HG02678 (cell line): ENCODE measurements around the gene STX16.

ENCODE experiments used
- ATAC-seq: cut with Tn5 transposase; IDR thresholded peaks from one replicate; pipeline ENCODE4 v1.9.1; 2021; ENCODE audit warnings: mild to moderate bottlenecking, moderate library complexity; ENCODE audit not compliant: unreplicated experiment

STX16 gene

DNA sequence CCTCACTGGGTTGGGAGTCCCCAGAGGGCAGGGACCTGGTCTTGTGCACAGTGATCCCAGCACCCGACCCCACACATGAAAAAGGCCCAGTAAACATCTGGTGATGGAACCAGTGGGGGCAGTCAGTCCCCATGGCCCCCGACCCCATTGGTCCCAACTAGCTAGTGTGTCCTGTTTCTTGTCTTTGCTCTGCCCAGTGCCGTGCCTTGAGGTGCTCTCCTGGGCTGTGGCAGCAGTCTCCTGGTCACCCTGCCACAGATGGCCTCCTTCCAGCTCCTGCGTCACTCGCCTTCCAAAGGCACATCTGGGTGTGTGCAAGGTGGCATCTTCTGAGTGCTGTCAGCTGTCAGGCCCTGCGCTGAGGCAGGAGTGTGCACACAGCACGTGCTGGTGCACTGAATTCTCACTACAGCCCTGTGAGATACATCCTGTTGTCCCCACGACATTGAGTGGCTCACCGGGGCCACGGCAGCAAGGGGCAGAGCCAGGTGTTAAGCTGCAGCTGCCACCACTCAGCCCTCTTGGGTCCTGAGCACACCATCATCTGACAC is 45.4 kb downstream of the STX16 start:
- no peak for ATAC-seq

DNA sequence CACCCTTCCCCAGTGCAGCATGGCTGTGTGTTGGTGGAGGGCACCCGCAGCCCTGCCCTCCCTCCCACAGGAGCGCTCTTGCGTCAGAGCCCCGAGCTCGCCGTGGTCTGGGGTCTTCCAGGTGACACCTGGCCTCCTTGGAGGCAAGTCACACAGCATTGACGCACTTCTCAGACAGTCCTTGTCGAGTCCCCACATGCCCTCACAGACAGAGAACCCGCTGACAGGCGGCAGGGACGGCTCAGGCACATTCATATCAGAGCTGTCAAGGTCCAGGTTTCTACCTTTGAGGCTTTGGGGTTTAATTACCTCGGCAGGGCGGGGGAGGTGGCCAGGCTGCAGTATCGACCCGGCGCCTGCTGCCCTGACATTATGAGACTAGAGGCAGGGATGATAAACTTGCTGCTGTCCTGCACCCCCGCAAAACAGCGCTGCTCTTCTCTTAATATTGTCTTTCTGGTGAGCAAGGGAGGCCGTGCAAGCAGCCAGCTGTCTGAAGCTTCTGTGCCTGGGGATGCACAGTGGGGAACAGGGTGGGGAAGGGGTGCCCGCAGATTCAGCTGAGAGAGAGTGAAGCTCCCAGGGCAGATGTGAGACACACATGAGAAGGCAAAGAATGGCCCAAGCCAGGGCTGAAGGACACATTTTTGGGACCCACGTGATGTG is 46.3 kb downstream of the STX16 start:
- no peak for ATAC-seq

DNA sequence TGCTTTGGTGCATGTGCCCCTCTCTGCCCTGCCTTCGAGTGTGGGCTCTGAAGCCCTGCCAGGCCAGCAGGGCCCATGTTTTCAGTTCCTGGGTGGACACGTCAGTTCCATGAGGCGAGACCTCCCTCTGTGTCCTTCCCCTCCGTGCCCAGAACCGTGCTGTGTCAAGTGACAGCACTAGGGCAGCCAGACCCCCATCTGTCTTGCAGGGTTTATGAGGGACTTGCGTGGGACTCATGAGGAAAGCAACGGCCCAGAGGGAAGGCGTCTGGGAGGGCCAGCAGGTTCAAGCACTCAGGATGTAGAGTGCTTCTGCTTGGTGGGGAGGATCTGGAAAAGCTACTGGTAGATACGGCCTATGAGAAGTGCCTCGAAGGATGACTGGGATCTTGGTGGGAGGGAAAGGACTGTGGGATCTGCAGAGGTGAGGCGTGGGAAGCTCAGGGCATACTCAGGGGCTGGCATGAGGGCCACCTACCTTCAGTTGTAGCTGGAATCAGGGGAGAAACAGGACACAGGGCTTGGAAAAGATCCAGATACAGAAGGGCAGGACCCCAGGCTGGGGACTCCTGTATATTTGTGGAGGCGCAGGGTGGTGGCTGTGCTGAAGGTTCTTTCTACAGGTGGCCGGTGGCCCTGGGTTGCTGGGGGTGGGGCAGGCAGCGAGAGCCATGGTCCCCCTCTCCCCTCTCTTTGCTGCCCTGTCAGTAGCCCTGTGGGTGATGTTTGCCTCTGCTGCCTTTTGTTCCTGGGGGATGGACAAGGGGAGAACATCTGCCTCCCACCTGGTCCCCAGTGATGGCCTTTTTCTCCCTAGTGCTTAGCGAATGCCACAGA is 47.0 kb downstream of the STX16 start:
- ATAC-seq, result no peak

GRCh38 chr20:58698741-58699622 is 47.9 kb downstream of the STX16 start:
- no peak for ATAC-seq

DNA sequence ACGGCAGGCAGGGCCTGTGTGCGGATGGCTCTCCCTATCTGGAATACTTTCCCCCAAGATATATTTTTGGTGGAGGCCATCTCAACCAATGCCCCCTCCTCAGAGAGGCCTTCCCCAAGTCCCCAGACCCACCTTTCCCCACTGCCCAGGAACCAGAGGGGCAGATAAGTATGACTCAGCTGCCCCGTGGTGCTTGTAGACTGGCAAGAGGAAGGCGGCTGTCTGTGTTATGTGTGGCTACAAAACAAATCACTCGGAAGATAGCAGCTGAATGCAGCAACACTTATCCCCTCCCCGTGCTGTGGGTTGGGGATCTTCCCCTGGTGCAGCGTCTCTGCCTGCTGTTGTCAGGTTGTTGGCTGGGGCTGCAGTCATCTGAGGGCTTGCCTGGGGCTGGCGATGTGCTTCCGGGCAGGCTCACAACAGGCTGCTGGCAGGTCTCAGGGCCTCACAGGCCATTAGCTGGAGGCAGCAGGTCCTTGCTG is 48.6 kb downstream of the STX16 start:
- ATAC-seq, result no peak

DNA sequence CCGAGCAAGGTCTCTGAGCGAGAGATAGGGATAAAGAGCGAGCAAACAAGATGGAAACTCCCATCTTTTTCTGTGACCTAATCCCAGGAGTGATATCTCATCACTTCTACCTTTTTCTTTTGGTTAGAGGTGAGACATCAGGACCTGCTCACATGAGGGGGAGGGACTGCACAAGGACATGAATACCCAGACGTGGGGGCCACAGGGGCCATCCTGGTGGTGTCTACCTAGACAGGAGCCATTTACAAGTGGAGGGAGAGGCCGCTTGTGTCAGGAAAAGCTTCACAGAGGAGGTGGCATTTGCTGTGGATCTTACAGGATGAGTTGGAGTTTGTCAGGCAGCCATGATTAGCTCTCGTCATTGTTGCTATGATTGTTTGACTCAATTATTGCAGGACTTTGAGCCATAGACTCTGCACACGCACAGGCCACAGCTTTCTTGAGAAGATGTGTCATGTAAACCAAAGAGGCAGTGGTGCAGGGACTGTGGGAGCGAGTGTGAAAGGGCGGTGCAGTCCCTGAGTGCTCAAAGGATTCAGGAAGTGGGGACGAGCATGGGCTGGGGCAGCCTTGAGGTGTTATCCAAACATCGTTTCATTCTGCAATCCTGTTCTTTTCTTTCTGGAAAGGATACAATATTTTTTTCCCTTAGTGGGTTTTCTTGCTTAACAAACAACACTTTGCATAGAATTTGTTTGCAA is 49.2 kb downstream of the STX16 start:
- no peak for ATAC-seq

DNA sequence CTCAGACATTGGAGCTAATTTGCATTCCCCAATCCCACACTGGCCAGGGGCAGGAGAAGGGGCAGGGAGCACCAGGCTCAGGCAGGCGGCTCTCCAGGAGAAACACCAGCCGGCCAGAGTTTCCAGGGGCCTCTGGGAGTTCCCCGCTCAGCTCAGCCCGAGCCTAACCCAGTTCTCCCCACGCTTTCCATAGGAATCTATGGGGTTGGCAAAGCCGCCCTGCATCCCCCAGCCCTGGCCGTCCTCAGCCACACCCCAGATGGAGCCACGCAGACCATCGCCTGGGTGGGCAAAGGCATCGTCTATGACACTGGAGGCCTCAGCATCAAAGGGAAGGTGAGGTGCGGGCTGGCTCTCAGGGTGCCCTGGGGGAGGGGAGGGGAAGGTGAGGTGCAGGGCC is 49.7 kb downstream of the STX16 start:
- ATAC-seq, result no peak

DNA sequence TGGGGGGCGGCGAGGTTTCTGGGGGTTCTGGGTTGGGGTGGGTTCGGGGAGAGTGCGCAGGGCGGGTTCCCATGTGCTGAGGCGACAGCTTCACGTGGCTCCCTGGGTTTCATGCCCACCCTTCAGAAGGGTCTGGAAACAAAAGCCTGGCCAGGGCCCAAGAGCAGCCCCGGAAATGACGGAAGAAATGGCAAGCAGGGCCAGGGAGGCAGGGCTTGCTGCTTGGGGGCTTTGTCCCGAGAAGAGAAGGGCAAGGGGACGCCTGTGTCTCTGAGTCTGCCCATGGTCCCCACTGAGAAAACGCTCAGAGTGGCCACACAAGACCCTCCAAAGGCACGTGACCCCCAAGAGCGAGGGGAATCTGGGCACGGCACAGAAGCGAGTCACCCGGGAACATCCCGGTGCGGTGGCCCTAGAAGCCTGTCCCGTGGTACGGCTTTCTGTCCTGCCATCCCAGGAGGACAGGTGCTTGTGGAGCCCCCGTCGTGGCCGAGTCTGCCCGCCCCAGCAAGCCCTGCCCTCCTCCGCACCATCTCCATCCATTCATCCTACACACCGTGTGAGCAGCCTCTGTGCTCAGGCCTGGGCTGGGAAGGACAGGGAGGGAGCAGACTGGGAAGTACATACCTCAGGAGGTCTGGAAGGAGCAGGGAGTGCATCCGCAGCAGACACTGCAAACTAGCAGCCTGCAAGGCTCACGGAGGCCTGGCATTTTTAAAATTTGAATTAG is 50.5 kb downstream of the STX16 start:
- ATAC-seq, result no peak

- no peak for ATAC-seq
These were observed 51.1 kb downstream of the STX16 start for GRCh38 chr20:58702161-58702510.

DNA sequence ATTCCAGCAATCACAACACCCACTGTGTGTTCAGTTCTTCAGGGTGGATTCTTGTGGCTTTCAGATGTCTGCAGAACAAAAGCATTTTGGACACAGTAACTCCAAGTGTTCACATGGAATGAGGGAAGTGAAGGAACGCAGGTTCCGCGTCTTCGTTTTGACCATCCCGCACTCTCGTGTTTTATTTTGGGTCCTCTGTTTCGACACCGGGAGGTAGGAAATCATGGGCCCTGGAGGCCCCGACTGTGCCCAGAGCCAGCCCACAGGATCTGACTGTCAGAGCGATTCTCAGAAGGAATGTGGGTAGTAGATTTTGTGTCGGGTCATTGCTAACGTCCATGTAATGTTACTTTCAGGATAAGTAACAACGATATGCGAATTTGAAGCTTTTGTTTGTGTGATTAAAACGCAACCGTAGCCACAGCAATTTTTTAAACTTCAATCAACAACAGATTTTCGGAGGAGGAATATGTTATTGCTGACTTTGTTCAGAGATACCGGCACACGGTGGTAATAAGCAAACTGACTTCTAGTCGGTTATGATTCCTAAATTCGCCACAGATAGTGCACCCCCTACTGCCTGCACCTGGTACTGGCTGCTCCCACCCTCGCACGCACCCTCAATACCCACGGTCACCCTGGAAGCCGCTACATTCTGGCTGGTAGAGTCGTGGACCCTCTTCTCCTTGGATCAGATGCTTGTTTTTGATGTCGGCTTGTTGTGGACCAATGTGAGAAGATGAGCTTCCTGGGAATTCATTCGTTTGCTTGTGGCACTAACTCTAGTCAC is 52.0 kb downstream of the STX16 start:
- no peak for ATAC-seq

GRCh38 chr20:58703765-58704371 is 52.8 kb downstream of the STX16 start:
- no peak for ATAC-seq

DNA sequence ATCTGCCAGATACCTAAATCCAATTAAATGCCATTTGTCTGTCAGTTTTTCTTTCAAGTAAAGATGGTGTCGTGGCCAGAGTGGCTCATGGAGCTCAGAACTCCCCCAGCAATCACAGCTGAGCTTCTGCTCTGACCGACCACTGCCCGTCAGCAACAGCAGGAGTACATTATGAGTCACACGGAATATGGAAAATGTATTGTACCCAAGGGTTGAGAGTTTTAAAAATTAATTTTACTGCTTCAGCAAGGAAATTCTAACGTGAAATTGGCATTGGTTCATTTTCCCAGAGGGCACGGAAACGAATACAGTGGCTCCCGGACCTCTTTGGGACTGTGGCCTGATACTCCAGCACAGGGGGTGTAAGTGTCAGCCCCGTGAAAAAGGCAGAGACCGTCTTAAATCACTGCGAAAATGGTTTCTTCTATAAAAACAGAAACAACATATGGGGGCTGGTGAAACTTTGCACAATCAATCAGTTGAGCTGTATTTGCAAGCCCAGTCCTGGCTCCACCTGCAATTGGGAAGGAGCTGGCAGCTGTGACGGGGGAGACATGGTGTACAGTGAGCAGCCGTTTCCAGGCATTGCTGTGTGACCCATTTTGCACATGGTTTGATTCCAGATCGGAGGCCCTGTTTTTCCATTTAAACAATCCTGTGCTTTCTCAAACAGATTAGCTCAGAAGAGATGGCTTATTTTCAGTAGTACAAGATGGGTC is 54.3 kb downstream of the STX16 start:
- ATAC-seq, result no peak

DNA sequence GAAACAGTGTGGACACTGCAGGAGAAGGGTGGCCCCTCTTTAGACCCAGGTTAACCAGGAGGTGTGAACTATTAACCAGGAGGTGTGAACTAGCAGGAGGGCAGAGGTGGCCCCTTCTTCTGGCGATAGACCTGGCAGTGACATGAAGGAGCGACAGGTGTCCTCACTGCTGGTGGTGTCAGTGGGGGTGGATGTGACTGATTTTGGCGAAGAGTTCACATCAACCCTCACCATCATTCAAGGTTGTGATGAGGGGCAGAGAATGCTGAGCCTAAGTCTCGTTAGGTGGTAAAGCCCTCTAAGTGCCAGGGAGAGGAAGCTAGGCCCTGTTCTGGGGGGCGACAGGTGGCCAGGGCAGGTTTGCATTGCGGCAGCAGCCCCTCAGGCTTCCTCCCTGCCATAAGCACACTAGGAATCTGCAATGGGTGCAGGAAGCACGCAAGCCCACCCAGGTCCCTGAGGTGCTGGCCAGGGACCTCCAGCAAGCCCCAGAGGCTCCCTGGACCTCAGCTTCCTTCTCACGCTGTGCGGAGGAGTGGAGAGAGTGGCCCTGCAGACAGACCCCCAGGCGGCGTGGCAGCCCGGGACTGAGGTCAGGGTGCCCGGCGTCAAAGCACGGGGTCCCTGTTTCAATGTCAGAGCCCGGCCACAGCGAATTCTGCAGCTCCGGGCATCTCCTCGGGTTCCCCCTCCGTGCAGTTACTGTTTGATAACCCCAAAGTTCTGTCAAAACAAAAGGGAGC is 55.2 kb downstream of the STX16 start:
- no peak for ATAC-seq

- no peak for ATAC-seq
These were observed 56.0 kb downstream of the STX16 start for GRCh38 chr20:58706975-58707681.

DNA sequence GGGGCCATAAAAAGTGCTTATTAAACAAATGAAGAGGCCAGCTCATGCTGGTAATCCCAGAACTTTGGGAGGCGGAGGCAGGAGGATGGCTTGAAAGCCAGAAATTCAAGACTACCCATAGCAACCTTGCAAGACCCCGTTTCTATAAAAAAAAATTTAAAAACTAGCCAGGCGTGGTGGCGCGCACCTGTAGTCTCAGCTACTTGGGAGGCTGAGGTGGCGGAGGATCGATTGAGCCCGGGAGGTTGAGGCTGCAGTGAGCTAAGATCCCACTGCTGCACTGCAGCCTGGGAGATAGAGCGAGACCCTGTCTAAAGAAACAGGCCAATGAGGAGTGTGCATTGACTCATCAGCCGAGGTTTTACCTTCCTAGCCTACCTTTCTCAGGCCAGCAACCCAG is 56.7 kb downstream of the STX16 start:
- no peak for ATAC-seq

DNA sequence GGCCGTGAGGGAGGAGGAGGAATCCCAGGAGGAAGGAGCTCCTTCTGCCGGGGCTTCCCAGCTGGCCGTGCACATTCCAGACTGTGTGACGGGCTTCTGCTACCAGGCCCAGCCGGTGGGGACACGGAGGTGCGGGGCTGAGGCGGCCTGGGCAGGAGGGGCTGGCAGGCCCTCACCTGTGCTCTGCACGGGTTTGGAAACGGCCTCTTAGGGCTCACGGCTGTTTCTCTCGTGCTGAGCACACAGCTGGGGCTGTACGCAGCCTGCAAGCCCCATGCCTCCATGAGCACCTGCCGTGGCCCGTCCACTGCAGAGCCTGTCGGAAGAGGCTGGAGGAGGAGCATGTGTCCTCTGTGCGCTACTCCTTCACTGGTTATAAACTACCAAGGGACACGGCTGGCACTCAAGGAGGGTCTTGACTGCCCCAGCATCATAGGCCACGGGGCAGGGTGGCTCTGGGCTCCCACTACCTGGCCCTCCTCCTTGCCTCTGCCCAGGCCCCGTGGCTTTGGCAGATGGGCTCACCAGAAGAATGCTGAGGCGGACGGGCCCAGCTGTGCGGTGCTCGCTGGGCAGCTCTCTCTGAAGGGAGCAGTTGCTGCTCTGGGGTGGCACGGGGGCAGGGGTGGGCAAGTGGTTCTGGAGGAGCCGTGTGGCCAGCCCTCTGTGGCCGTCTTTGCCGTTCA is 57.3 kb downstream of the STX16 start:
- no peak for ATAC-seq
